C4-2B (cell line): Measurements from ENCODE around the gene PCDH19.

Source experiments
- H3K27ac ChIP-seq: fragments of 450-650 bp; 2 replicates; pipeline ENCODE4 v1.5.1; 2017
- CTCF ChIP-seq: fragments of 450-650 bp; conservative IDR thresholded peaks from 2 replicates; pipeline ENCODE4 v1.5.1; 2017; ENCODE audit warnings: mild to moderate bottlenecking
- ZFX ChIP-seq: fragments of 450-650 bp; IDR thresholded peaks from 2 replicates; pipeline ENCODE4 v1.6.1; 2017

PCDH19 gene

GRCh38 chrX:100435726-100436125 lies 25.7 kb upstream of the PCDH19 start:
- no peak overlapping the region for H3K27ac ChIP-seq
- TF ChIP-seq CTCF (no peak), ZFX (no peak)

GRCh38 chrX:100424012-100424411 lies 13.9 kb upstream of the PCDH19 start:
- TF ChIP-seq CTCF (peak; percentile 35), ZFX (no peak)
- H3K27ac ChIP-seq = no peak overlapping the region

- no peak for TF ChIP-seq CTCF
- no peak for TF ChIP-seq ZFX
- H3K27ac ChIP-seq = no peak overlapping the region
These were observed 8.5 kb upstream of the PCDH19 start for GRCh38 chrX:100418556-100418955.

- no peak for TF ChIP-seq CTCF
- TF ChIP-seq ZFX = no peak
- H3K27ac ChIP-seq = no peak overlapping the region
These were observed 7.6 kb upstream of the PCDH19 start for GRCh38 chrX:100417681-100418080.

GRCh38 chrX:100413229-100413628 lies 3.2 kb upstream of the PCDH19 start:
- TF ChIP-seq ZFX = no peak
- peak; percentile 55 for TF ChIP-seq CTCF
- H3K27ac ChIP-seq = no peak overlapping the region

GRCh38 chrX:100411802-100412715 lies 2.0 kb upstream of the PCDH19 start:
- H3K27ac ChIP-seq = no peak overlapping the region
- TF ChIP-seq ZFX (no peak), CTCF (no peak)

GRCh38 chrX:100410901-100411801 lies 1.1 kb upstream of the PCDH19 start:
- TF ChIP-seq ZFX (no peak), CTCF (no peak)
- no peak overlapping the region for H3K27ac ChIP-seq
